ENCODE results near the gene ESPL1. TPM values are rescaled to one million over a fixed set of nuclear protein-coding genes. Genes with fewer than 3 reads are reported as not detected.
A peak's percentile ranks its signal among the peaks of the same experiment; 100 is the strongest.

The ESPL1 gene
- total RNA-seq, 1 experiment from 2014 or later, result 12.1 TPM

DNA sequence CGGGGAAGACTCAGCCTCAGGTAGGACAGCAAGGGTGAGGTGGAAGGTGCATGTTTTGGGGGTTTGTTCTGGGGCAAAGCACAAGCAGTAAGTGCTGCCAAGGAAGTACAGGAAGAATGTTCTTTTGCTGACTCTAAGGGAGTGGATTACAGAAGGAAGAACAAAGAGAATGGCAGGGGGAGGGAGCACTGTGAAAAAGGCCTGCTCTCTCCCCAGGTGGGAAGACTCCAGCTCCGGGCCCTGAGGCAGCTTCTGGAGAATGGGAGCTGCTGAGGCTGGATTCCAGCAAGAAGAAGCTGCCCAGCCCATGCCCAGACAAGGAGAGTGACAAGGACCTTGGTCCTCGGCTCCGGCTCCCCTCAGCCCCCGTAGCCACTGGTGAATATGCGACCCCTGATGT lies 20.2 kb downstream of the ESPL1 start:
- ChIA-PET POLR2A (interaction anchor here (0.6 to 1.2 kb wide), 3 partner anchors 69 to 227 kb away, joined by 3 to 5 read pairs (median 3); no protein-coding TSS in a partner anchor), CTCF (interaction anchor here (0.6 to 14.9 kb wide), 24 partner anchors 9 to 404 kb away, joined by 3 to 275 read pairs (median 5); partner anchors contain the start of genes AAAS and ESPL1)
- no TSS peak for BruUV-seq (replicated peaks)

DNA sequence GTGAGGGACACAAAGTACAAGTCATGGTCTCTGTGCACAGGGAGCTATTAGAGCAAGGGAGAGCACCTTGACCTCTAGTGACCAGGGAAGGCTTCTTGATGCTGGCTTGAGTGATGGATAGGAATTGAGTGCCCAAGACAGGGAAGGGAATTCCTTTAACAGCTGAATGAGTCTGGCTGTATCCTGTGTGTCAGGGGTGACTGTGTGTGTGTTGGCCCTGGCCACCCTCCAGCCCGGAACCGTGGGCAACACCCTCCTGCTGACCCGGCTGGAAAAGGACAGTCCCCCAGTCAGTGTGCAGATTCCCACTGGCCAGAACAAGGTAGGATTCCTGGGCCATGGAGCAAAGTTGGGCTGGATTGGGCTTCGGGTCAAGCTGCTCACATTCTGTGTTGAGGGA lies 21.8 kb downstream of the ESPL1 start:
- peaks cover 8% of the 10 kb centered on the region for H3K4me1 Mint-ChIP-seq (ENCODE audit: insufficient read depth, unreplicated experiment)
- DNase-seq (ENCODE audit: unreplicated experiment), result no peak
- H3K9me3 Mint-ChIP-seq (ENCODE audit: unreplicated experiment), result no peaks in the 10 kb centered on the region
- H3K36me3 Mint-ChIP-seq (ENCODE audit: insufficient read depth, unreplicated experiment), result peaks cover 17% of the 10 kb centered on the region
- no peaks in the 10 kb centered on the region for H3K27me3 Mint-ChIP-seq (ENCODE audit: insufficient read depth, unreplicated experiment)
- TF ChIP-seq, protein P1, sequence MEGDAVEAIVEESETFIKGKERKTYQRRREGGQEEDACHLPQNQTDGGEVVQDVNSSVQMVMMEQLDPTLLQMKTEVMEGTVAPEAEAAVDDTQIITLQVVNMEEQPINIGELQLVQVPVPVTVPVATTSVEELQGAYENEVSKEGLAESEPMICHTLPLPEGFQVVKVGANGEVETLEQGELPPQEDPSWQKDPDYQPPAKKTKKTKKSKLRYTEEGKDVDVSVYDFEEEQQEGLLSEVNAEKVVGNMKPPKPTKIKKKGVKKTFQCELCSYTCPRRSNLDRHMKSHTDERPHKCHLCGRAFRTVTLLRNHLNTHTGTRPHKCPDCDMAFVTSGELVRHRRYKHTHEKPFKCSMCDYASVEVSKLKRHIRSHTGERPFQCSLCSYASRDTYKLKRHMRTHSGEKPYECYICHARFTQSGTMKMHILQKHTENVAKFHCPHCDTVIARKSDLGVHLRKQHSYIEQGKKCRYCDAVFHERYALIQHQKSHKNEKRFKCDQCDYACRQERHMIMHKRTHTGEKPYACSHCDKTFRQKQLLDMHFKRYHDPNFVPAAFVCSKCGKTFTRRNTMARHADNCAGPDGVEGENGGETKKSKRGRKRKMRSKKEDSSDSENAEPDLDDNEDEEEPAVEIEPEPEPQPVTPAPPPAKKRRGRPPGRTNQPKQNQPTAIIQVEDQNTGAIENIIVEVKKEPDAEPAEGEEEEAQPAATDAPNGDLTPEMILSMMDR (IDR thresholded peaks at IDR 0.05; ENCODE audit: unreplicated experiment), result no peak
- POLR2A ChIA-PET, result interaction anchor here (0.6 kb wide), 1 partner anchor 97 kb away, joined by 4 read pairs; no protein-coding TSS in a partner anchor
- H3K27ac Mint-ChIP-seq (ENCODE audit: low read depth, unreplicated experiment), result no peak overlapping the region
- H3K4me3 Mint-ChIP-seq (ENCODE audit: unreplicated experiment), result no peak overlapping the region
- intact Hi-C loops (cut with micrococcal nuclease), result no loop called here
- no TSS peak for BruUV-seq (replicated peaks)
- CTCF ChIA-PET, result interaction anchor here (0.7 to 14.9 kb wide), 11 partner anchors 21 to 224 kb away, joined by 3 to 275 read pairs (median 5); partner anchors contain the start of genes AAAS, ESPL1 and ITGB7

More for the DNA sequence above, 20.2 kb downstream of the ESPL1 start:
- H3K27ac Mint-ChIP-seq (ENCODE audit: low read depth, unreplicated experiment), result peak overlapping the region; percentile 24
- H3K27me3 Mint-ChIP-seq (ENCODE audit: insufficient read depth, unreplicated experiment), result no peaks in the 10 kb centered on the region
- H3K4me3 Mint-ChIP-seq (ENCODE audit: unreplicated experiment), result no peak overlapping the region
- TF ChIP-seq, protein P1 (IDR thresholded peaks at IDR 0.05; ENCODE audit: unreplicated experiment), result no peak
- H3K9me3 Mint-ChIP-seq (ENCODE audit: unreplicated experiment), result no peaks in the 10 kb centered on the region
- intact Hi-C loops (cut with micrococcal nuclease), result no loop called here
- DNase-seq (ENCODE audit: unreplicated experiment), result no peak
- H3K4me1 Mint-ChIP-seq (ENCODE audit: insufficient read depth, unreplicated experiment), result peaks cover 6% of the 10 kb centered on the region
- H3K36me3 Mint-ChIP-seq (ENCODE audit: insufficient read depth, unreplicated experiment), result peaks cover 19% of the 10 kb centered on the region

DNA sequence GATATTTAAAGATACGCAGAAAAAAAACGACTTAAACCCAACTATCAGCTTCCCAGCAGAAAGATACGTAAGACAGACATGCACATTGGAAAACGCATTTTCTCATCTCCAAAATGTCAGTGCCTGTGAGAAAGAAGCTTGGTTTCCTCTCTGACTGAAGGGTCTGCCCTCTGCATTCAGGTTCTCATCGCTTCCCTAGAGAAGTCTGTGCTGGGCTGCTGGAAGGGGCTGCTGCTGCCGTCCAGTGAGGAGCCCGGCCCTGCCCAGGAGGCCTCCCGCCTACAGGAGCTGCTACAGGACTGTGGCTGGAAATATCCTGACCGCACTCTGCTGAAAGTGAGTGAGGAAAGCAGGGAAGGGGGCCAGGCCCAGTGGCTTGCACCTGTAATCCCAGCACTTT lies 22.6 kb downstream of the ESPL1 start:
- Mint-ChIP-seq H3K9me3 (ENCODE audit: unreplicated experiment) (no peaks in the 10 kb centered on the region), H3K27me3 (ENCODE audit: insufficient read depth, unreplicated experiment) (no peaks in the 10 kb centered on the region), H3K27ac (ENCODE audit: low read depth, unreplicated experiment) (no peak overlapping the region), H3K36me3 (ENCODE audit: insufficient read depth, unreplicated experiment) (peaks cover 14% of the 10 kb centered on the region), H3K4me1 (ENCODE audit: insufficient read depth, unreplicated experiment) (peaks cover 11% of the 10 kb centered on the region), H3K4me3 (ENCODE audit: unreplicated experiment) (no peak overlapping the region)
- TF ChIP-seq, protein P1 (IDR thresholded peaks at IDR 0.05; ENCODE audit: unreplicated experiment), result no peak
- no TSS peak for BruUV-seq (replicated peaks)
- DNase-seq (ENCODE audit: unreplicated experiment), result no peak
- intact Hi-C loops (cut with micrococcal nuclease), result no loop called here
- ChIA-PET CTCF (interaction anchor here (0.8 to 14.9 kb wide), 7 partner anchors 22 to 236 kb away, joined by 3 to 275 read pairs (median 5); partner anchors contain the start of genes AAAS, ESPL1 and ITGB7), POLR2A (interaction anchor here (0.7 kb wide), 1 partner anchor 158 kb away, joined by 3 read pairs; no protein-coding TSS in a partner anchor)

DNA sequence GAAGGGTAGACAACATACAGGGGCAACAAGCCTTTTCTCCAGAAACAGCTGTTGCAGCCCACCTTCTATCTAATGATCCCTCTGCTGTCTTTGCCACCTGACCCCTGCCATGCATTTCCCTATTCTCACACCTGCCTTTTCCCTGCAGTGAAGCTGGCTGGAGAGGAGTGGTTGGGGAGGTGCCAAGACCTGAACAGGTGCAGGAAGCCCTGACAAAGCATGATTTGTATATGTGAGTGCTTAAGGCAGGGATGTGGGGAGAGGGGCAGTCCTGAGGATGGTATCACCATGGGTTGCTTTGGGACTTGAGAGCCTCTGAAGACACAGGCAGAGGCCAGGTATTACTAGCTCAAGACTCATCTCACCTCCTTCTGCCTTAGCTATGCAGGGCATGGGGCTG lies 24.3 kb downstream of the ESPL1 start:
- Mint-ChIP-seq H3K4me1 (ENCODE audit: insufficient read depth, unreplicated experiment) (peaks cover 12% of the 10 kb centered on the region), H3K9me3 (ENCODE audit: unreplicated experiment) (no peaks in the 10 kb centered on the region), H3K27ac (ENCODE audit: low read depth, unreplicated experiment) (no peak overlapping the region), H3K36me3 (ENCODE audit: insufficient read depth, unreplicated experiment) (peaks cover 19% of the 10 kb centered on the region), H3K27me3 (ENCODE audit: insufficient read depth, unreplicated experiment) (no peaks in the 10 kb centered on the region), H3K4me3 (ENCODE audit: unreplicated experiment) (no peak overlapping the region)
- no TSS peak for BruUV-seq (replicated peaks)
- TF ChIP-seq, protein P1 (IDR thresholded peaks at IDR 0.05; ENCODE audit: unreplicated experiment), result no peak
- CTCF ChIA-PET, result interaction anchor here (0.5 to 14.9 kb wide), 7 partner anchors 9 to 226 kb away, joined by 3 to 275 read pairs (median 4); no protein-coding TSS in a partner anchor
- DNase-seq (ENCODE audit: unreplicated experiment), result no peak
- POLR2A ChIA-PET, result interaction anchor here (1.1 kb wide), 2 partner anchors 87 to 214 kb away, joined by 3 read pairs; partner anchors contain the start of genes SP1 and SPRYD3
- intact Hi-C loops (cut with micrococcal nuclease), result no loop called here

All from MCF 10A (cell line).